ENCODE measurements around the gene COQ6.
"Not testable (repeated sequence)": the region's sequence is repeated elsewhere in the genome, so short reads cannot be mapped to it uniquely, and the experiment has no call there.

COQ6 gene

DNA sequence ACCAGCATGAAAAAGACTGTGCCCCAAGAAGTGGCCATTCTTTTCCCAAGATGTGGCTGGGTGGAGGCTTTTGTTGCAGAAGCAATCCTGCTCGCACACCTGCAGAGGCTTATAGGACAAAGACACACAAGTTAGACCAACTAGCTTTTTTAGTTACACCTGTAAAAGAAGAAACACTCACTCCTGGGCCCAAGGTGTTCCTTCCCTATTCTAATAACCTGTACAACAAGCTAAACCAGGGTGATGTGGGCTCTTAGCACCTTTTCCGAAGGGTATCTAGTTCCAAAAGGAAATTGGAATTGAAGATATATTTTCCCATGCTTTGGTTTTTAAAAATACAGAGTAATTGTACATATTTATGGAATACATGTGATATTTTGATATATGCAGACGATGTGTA, 38.0 kb downstream of the COQ6 start:
- no peak for DNase-seq (ENCODE audit: low spot score)

DNA sequence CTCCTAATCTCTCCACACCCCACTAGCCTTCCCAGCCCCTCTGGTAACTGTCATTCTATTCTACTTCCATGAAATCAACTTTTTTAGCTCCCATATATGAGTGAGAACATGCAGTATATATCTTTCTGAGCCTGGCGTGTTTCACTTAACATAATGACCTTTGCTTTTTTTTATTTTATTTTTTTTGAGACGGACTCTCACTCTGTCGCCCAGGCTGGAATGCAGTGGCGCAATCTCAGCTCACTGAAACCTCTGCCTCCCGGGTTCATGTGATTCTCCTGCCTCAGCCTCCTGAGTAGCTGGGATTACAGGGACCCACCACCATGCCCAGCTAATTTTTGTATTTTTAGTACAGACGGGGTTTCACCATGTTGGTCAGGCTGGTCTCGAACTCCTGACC, 38.6 kb downstream of the COQ6 start:
- not testable (repeated sequence) for DNase-seq (ENCODE audit: low spot score)

DNA sequence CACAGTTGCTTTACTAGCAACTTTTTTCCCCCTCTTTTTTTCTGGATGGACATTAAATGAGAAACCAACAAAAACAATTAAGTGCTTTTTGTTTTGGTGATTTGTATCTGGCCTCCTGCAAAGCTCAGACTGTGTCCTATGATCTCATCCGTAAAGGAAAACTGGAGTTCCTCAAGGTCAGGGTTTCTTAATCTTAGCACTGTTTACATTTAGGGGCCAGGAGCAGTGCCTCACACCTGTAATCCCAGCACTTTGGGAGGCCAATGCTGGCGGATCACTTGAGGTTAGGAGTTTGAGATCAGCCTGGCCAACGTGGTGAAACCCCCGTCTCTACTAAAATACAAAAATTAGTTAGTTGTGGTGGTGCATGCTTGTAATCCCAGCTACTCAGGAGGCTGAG, 41.0 kb downstream of the COQ6 start:
- no peak for DNase-seq (ENCODE audit: low spot score)

DNA sequence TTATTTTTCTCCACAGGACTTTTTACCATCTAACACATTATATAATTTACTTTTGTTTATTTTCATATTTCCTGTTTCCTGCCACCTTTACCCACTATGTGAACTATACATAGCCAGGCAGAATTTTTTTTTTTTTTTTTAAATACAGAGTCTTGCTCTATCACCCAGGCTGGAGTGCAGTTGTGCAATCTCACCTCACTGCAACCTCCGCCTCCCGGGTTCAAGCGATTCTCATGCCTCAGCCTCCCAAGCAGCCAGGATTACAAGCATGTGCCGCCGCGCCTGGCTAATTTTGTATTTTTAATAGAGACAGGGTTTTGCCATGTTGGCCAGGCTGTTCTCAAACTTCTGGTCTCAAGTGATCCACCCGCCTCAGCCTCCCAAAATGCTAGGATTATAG, 44.8 kb downstream of the COQ6 start:
- not testable (repeated sequence) for DNase-seq (ENCODE audit: low spot score)

DNA sequence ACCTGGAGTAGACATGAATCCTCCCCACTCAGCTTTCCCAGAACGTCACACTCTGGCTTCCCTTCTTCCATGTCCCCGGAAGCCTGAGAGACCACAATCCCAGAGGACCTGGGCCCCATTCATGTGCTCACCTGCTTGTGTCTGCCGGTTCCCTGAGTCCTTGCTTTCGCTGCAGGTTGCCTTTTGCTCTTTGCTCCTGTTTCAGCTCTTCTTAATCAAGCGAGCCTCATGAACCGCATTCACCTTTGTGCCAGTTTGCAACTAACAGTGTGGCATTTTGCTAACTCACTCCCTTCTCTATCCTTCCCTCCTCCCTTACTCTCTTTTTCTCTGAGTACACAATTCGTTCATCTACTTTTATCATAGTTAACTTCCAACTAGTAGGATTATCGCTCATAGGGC, 45.9 kb downstream of the COQ6 start:
- no peak for DNase-seq (ENCODE audit: low spot score)

DNA sequence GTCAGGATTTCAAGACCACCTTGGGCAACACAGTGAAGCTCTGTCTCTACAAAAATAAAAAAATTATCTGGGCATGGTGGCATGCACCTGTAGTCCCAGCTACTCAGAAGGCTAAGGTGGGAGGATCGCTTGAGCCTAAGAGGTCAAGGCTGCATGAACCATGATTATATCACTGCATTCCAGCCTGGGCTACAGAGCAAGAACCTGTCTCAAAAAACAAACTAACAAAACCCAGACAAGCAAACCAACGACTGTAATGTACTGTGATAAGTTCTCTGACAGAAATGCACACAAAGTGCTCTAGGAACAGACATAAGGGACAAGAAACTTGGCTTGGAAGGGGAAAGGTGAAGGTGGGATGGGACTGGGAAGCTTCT, 46.6 kb downstream of the COQ6 start:
- no peak for DNase-seq (ENCODE audit: low spot score)

DNA sequence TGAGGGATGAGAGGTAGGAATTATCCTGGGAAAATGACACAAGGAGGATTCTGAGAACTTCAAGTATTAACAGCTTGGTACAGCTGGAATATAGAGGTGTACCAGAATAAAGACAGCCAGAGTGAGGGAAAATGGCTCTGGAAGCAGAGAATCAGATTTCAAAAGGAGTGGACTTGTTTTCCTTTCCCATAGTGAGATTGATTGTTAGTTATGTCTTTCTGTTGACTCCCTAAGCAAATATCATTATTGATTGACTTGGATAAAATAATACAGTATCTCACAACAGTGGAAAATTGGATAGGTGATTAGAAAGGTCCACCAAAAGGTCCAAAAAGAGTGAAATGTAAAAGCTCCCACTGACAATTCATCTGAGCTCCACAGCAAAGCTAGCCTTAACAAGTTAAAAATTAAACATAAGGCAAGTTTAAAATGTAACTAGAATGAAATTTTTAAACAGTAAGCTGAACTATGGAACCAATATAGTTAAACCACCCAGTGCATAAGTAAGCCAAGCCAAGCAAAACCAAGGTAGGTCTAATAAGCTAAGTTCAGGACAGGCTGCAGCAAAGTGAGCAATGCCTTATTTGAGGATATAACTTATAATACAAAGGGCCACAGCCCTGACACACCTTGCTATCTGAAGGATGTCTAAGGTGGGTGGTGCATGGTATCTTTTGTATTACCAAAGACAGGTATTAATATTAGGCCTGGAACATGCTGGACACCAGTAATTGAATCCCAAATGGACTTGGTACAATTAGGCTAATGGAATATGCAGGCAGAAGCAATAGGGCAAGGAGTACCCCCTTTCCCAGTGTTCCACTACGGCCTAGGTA, 47.2 kb downstream of the COQ6 start:
- DNase-seq (ENCODE audit: low spot score), result no peak

DNA sequence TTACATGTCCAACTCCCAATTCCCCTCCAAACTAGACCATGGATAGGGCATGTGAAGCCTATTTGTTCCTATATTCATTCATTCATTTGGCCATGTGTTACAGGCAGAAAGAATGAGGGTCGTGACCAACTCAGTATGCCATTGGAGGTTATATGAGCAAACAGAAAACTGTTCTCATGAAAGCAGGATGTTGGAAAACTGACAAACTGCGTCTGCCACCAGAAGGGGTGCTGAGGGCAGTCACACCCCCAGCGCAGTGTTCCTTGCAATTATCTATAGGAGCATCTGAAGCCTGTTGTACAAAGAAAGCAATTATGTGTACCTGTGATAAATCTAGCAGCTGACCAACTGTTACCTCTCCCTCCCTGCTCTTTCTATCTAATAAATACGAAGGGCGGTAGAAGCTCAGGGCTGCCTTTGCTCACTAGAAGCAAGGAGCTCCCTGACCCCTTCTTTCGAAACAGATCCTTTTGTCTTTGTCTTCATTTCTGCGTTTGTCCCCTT, 47.9 kb downstream of the COQ6 start:
- DNase-seq (ENCODE audit: low spot score), result no peak

DNA sequence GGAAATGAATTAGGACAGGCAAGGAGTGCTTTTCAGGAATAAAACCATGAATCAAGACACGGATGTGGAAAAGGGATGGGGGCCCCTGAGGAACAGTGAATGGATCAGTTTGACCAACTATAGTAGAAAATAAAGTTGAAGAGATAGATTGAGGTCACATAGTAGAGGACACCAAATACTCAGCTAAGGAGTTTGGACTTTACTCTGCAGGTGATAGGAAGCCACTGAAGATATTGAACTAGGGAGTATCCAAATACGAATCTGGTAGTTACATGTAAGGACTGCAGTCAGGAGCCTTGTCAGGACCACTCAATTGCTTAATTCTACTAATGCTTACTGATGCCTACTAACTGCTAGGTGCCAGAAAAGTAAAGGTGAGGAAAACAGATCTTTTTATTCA, 48.6 kb downstream of the COQ6 start:
- DNase-seq (ENCODE audit: low spot score), result no peak

DNA sequence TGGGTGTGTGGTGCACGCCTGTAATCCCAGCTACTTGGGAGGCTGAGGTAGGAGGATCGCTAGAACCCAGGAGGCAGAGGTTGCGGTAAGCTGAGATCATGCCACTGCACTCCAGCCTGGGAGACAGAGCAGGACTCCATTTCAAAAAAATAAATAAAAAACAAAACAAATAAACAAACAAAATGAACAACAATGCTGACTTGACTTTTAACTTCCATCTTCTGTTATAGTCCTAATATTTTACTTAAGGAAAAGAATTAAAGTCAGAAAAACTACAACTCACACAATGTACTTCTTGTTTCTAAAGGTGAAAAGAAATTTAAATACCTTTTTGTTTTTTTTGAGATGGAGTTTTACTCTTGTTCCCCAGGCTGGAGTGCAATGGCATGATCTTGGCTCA, 55.6 kb downstream of the COQ6 start:
- DNase-seq (ENCODE audit: low spot score), result not testable (repeated sequence)

DNA sequence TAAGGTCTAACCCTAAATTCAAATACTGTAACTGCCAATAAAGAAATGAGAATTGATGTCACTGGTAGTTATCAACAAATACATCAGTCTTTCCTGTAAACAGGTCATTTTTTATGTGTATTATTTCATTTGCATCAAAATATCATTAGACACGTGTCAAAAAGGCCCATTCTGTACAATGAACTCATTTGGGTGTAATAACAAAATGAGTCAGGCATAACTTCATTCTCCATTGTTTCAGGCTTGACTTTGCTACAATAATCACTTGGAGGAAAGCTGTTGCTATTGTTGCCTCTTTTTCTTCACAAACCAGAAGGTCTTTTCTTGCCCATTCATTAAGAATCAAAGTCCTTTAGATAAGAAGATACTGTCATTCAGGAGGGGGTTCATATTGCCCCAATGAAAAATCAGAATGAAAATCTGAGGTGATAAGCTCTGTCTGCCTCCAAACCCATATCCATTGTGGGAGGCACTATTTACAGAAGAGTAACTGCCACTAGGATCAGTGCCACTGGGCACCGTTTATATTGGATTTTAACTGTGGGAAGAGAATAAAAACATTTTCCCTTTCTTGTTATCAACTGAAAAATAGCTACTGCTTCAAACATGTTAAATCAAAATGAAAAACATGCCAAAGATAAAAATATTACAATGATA, 58.9 kb downstream of the COQ6 start:
- no peak for DNase-seq (ENCODE audit: low spot score)
